ENCODE data around the gene VPS37B. TPM values are rescaled to one million over a fixed set of nuclear protein-coding genes. Genes with fewer than 3 reads are reported as not detected.

VPS37B gene
- total and polyA plus RNA-seq, 2 donors (not counting 1 experiment from before 2014, with no cell fraction given), result 66.7 to 88.1 TPM

- H3K4me3 Mint-ChIP-seq, result no peak overlapping the region
- peak; percentile 40 for ATAC-seq (ENCODE audit: low read depth)
- H3K36me3 ChIP-seq (replicated peaks in 1 of 2; ENCODE audit: control extremely low read depth in 1 of 2, control insufficient read depth in 1 of 2, extremely low read depth in 1 of 2, insufficient read depth in 2 of 2, low read length in 1 of 2), result peaks cover 4 to 85% of the 10 kb centered on the region in 2 experiments
- no peaks in the 10 kb centered on the region for H3K27me3 Mint-ChIP-seq
- no peak overlapping the region for H3K4me3 ChIP-seq (ENCODE audit: control extremely low read depth in 1 of 5, extremely low read depth in 1 of 5, insufficient read depth in 1 of 5, low read depth in 2 of 5, low read length in 4 of 5)
- H2AFZ ChIP-seq (ENCODE audit: insufficient read depth, low read depth, low read length, poor library complexity, severe bottlenecking), result no peak overlapping the region
- H4K20me1 ChIP-seq (ENCODE audit: control insufficient read depth, insufficient read depth, low read length, poor library complexity, severe bottlenecking), result peaks cover 72% of the 10 kb centered on the region
- peak overlapping the region; percentile 83 for H3K27ac Mint-ChIP-seq
- H3K9me3 Mint-ChIP-seq (ENCODE audit: insufficient read depth), result no peaks in the 10 kb centered on the region
- H3K4me1 ChIP-seq (ENCODE audit: control insufficient read depth in 2 of 2, insufficient read depth in 2 of 2, low read length in 2 of 2), result peaks cover 54 to 73% of the 10 kb centered on the region in 2 donors
- ChIA-PET CTCF (interaction anchor here (0.7 to 19.2 kb wide), 9 partner anchors 9 to 227 kb away, joined by 3 to 388 read pairs (median 4); no protein-coding TSS in a partner anchor), POLR2A (interaction anchor here (0.6 to 2.5 kb wide), 4 partner anchors 23 to 79 kb away, joined by 3 to 9 read pairs (median 4); no protein-coding TSS in a partner anchor)
- 85% methylated on average over 39 of the region's 43 CpGs for WGBS (ENCODE audit: insufficient coverage)
- peaks cover 72% of the 10 kb centered on the region for H3K79me2 ChIP-seq (ENCODE audit: control insufficient read depth, insufficient read depth, low read length)
- H3K27me3 ChIP-seq (replicated peaks in 1 of 4; ENCODE audit: control extremely low read depth in 1 of 4, control insufficient read depth in 3 of 4, insufficient read depth in 4 of 4, low read length in 3 of 4), result no peaks in the 10 kb centered on the region
- intact Hi-C loops (cut with micrococcal nuclease), result no loop called here
- peak; percentile 53 for TF ChIP-seq CTCF (IDR thresholded peaks at IDR 0.05)
- no peak for TF ChIP-seq EZH2 (IDR thresholded peaks at IDR 0.05; ENCODE audit: borderline replicate concordance, insufficient read depth, low read depth, low read length, poor library complexity, severe bottlenecking)
- no peak overlapping the region for H3K4me2 ChIP-seq (replicated peaks; ENCODE audit: low read depth, low read length, poor library complexity, severe bottlenecking)
- peaks cover 79% of the 10 kb centered on the region for H3K4me1 Mint-ChIP-seq
- H3K9ac ChIP-seq (ENCODE audit: low read length), result no peak overlapping the region
- H3K27ac ChIP-seq (ENCODE audit: low read length in 2 of 2), result no peak overlapping the region
- peak; percentile 66 for DNase-seq
- H3K9me3 ChIP-seq (ENCODE audit: control extremely low read depth in 1 of 3, control insufficient read depth in 2 of 3, insufficient read depth in 1 of 3, low read length in 2 of 3), result no peaks in the 10 kb centered on the region
Measured at GRCh38 chr12:122865268-122866231, 30.4 kb downstream of the VPS37B start.

Data from B cell (primary cell).